ENCODE results near the gene GSAP. TPM values are rescaled to one million over a fixed set of nuclear protein-coding genes. Genes with fewer than 3 reads are reported as not detected.

Gene GSAP
- total RNA-seq, 1 donor from 2014 or later = 10.4 TPM

Other genes starting within 250 kb of the GSAP start
- gene FGL2, start 216.5 kb downstream of the GSAP start, total RNA-seq = 3.4 and 4.4 TPM in 2 replicates
- gene PTPN12, start 120.9 kb upstream of the GSAP start, total RNA-seq = 19.6 and 21.5 TPM in 2 replicates

All from T-helper 1 cell treated with Interleukin-12 subunit alpha and Interleukin-12 subunit beta and Interleukin-4 antibody, amounts not matched to agents 30 ng/mL and 1 ng/mL, for 36 hours (primary cell).